GM12878 (cell line): ENCODE results near the gene EEF1G. TPM values are rescaled to one million over a fixed set of nuclear protein-coding genes. Genes with fewer than 3 reads are reported as not detected.

Experiments
- ASH2L ChIP-seq: fragments of 300-600, 200-600 bp; sonication (generic); IDR thresholded peaks from 2 replicates; pipeline ENCODE4 v1.6.1; 2017; ENCODE audit warnings: low read depth, mild to moderate bottlenecking, borderline replicate concordance
- BCL11A ChIP-seq: IDR thresholded peaks from 2 replicates; pipeline ENCODE4 v1.6.1; 2011; ENCODE audit warnings: low read depth, low read length
- CBFB ChIP-seq: IDR thresholded peaks from 2 replicates; pipeline ENCODE4 v1.6.1; 2016; ENCODE audit warnings: antibody characterized with exemption, low read depth
- CHD1 ChIP-seq: IDR thresholded peaks from 2 replicates; pipeline ENCODE4 v1.6.1; 2012; ENCODE audit warnings: low read depth, low read length, improper control_type of control experiment
- DPF2 ChIP-seq: fragments of 450-650 bp; IDR thresholded peaks from 2 replicates; pipeline ENCODE4 v1.6.1; 2017; ENCODE audit warnings: mild to moderate bottlenecking
- ETV6 ChIP-seq, 2 experiments: fragments of 450-650 bp in 1 of 2; IDR thresholded peaks in 1 of 2; conservative IDR thresholded peaks in 1 of 2; 2 replicates each; pipeline ENCODE4 v1.6.1; 2014; ENCODE audit warnings: antibody characterized with exemption in 1 of 2, borderline replicate concordance in 1 of 2, low read depth in 1 of 2, mild to moderate bottlenecking in 1 of 2, moderate library complexity in 1 of 2
- GABPA ChIP-seq: IDR thresholded peaks from 2 replicates; pipeline ENCODE4 v1.6.1; 2014; ENCODE audit warnings: antibody characterized with exemption, low read depth, mild to moderate bottlenecking, inconsistent platforms
- HCFC1 ChIP-seq: fragments of 150-350 bp; IDR thresholded peaks from 2 replicates; pipeline ENCODE4 v1.6.1; 2014; ENCODE audit warnings: low read length
- KAT2A ChIP-seq: conservative IDR thresholded peaks from 2 replicates; pipeline ENCODE4 v1.6.1; 2011; ENCODE audit warnings: low read depth, low read length; ENCODE audit not compliant: control insufficient read depth
- KDM1A ChIP-seq: fragments of 200-600 bp; sonication (generic); IDR thresholded peaks from 2 replicates; pipeline ENCODE4 v1.6.1; 2016; ENCODE audit warnings: borderline replicate concordance
- MEF2A ChIP-seq: IDR thresholded peaks from 2 replicates; pipeline ENCODE4 v1.6.1; 2011; ENCODE audit warnings: low read depth, mild to moderate bottlenecking, low read length, moderate library complexity; ENCODE audit not compliant: insufficient read depth
- NR2F1 ChIP-seq: fragments of 450-650 bp; conservative IDR thresholded peaks from 2 replicates; pipeline ENCODE4 v1.6.1; 2017; ENCODE audit warnings: mild to moderate bottlenecking
- PAX8 ChIP-seq: fragments of 450-650 bp; IDR thresholded peaks from 2 replicates; pipeline ENCODE4 v1.6.1; 2017; ENCODE audit warnings: mild to moderate bottlenecking, moderate library complexity
- POU2F2 ChIP-seq: IDR thresholded peaks from 3 replicates; pipeline ENCODE4 v1.6.1; 2011; ENCODE audit warnings: low read depth, mild to moderate bottlenecking, low read length, borderline replicate concordance
- STAT1 ChIP-seq: fragments of 450-650 bp; conservative IDR thresholded peaks from 2 replicates; pipeline ENCODE4 v1.6.1; 2014; ENCODE audit warnings: antibody characterized with exemption, mild to moderate bottlenecking
- TBL1XR1 ChIP-seq: IDR thresholded peaks from 2 replicates; pipeline ENCODE4 v1.6.1; 2012; ENCODE audit warnings: low read depth, low read length, improper control_type of control experiment
- ZNF217 ChIP-seq: fragments of 450-650 bp; IDR thresholded peaks from 2 replicates; pipeline ENCODE4 v1.6.1; 2017; ENCODE audit warnings: antibody characterized with exemption, mild to moderate bottlenecking
- polyA plus RNA-seq, 11 experiments: library from polyadenylated mRNA; depleted of rRNA in 4 of 11; unstranded in 6 of 11; stranded (reverse) in 5 of 11; fragments of >200 nt; fragmentation: Nextera tagmentation in 4 of 11; fragmentation: Illumina TruSeq in 1 of 11; extraction: Ambion mirVana in 4 of 11; extraction: Trizol in 1 of 11; gene quantifications; 1 replicate in 1 of 11; 2 replicates in 10 of 11; pipeline versions ENCODE4 v1.2.1 to v1.2.3, GENCODE V29; 2011 to 2016; ENCODE audit warnings: inconsistent platforms in 2 of 11, missing spikeins in 2 of 11, low read depth in 1 of 11
- total RNA-seq, 4 experiments: library from RNA; depleted of rRNA in 3 of 4; stranded (reverse); fragments of >200 nt in 3 of 4; fragmentation: Illumina TruSeq in 1 of 4; extraction: Trizol in 1 of 4; gene quantifications; 2 replicates each; pipeline versions ENCODE4 v1.2.1 to v1.2.3, GENCODE V29; 2013 to 2021
- TF ChIP-seq, protein P1 (sequence below): fragments of 150-350 bp; IDR thresholded peaks from 2 replicates; pipeline ENCODE4 v1.6.1; 2016; ENCODE audit warnings: low read depth, low read length
- TF ChIP-seq, protein P2 (sequence below): fragments of 450-650 bp; IDR thresholded peaks from 2 replicates; pipeline ENCODE4 v1.6.1; 2017; ENCODE audit warnings: mild to moderate bottlenecking, low read depth, inconsistent platforms; ENCODE audit not compliant: poor library complexity, severe bottlenecking
- TF ChIP-seq, protein P3 (sequence below): fragments of 450-650 bp; formaldehyde crosslinking; IDR thresholded peaks from 2 replicates; pipeline ENCODE4 v1.4.0; 2022; ENCODE audit warnings: mild to moderate bottlenecking, moderate library complexity
- TF ChIP-seq, protein P4 (sequence below): IDR thresholded peaks from 2 replicates; pipeline ENCODE4 v1.6.1; 2012; ENCODE audit warnings: low read length, inconsistent platforms

EEF1G gene
- total and polyA plus RNA-seq, 10 of the 15 experiments (the other 5 are each of a cell fraction or from before 2014, with no cell fraction given), result 850 to 2,739 (median 2,277) TPM

DNA sequence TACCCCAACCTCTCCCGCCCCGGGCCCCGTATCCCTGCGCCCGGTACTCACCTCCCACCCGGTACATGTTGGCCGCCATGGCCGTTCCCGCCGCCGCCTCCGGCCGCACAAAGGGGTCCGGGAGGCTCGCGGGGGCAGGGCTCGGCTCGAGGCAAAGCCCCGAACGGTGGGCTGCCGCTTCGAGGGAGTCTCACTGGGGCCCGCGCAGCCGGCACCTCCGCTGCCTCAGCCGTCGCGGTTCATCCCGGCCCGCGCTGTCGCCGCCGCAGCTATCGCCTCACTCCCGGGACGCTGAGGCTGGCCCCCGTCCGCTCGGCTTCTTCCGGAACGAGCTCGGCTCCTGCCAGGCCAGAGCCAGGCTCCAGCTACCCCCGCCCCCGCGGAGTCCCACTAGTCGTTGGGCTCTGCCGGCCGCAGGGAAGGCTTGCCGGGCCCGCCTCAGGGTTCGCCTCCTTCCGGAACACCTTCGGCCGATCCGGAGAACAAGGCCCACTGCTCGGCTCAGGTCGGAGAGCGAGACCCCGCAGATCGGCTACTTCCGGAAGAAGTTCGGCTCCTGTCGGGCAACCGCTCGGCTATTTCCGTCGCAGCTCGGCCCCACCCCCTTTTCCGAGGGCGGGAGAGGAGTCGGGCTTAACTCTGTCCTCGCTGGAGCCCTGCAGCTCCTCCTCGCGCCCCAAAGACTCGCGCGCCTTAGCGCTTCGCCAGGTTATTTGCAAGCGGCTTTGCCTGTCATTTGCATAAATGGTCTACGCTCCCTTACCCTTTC, 27.9 kb upstream of the EEF1G start, which contains the start of gene MTA2 (continued):
- TF ChIP-seq, protein P1, sequence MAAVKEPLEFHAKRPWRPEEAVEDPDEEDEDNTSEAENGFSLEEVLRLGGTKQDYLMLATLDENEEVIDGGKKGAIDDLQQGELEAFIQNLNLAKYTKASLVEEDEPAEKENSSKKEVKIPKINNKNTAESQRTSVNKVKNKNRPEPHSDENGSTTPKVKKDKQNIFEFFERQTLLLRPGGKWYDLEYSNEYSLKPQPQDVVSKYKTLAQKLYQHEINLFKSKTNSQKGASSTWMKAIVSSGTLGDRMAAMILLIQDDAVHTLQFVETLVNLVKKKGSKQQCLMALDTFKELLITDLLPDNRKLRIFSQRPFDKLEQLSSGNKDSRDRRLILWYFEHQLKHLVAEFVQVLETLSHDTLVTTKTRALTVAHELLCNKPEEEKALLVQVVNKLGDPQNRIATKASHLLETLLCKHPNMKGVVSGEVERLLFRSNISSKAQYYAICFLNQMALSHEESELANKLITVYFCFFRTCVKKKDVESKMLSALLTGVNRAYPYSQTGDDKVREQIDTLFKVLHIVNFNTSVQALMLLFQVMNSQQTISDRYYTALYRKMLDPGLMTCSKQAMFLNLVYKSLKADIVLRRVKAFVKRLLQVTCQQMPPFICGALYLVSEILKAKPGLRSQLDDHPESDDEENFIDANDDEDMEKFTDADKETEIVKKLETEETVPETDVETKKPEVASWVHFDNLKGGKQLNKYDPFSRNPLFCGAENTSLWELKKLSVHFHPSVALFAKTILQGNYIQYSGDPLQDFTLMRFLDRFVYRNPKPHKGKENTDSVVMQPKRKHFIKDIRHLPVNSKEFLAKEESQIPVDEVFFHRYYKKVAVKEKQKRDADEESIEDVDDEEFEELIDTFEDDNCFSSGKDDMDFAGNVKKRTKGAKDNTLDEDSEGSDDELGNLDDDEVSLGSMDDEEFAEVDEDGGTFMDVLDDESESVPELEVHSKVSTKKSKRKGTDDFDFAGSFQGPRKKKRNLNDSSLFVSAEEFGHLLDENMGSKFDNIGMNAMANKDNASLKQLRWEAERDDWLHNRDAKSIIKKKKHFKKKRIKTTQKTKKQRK, result no peak
- TF ChIP-seq CBFB, result no peak
- TF ChIP-seq, protein P2, sequence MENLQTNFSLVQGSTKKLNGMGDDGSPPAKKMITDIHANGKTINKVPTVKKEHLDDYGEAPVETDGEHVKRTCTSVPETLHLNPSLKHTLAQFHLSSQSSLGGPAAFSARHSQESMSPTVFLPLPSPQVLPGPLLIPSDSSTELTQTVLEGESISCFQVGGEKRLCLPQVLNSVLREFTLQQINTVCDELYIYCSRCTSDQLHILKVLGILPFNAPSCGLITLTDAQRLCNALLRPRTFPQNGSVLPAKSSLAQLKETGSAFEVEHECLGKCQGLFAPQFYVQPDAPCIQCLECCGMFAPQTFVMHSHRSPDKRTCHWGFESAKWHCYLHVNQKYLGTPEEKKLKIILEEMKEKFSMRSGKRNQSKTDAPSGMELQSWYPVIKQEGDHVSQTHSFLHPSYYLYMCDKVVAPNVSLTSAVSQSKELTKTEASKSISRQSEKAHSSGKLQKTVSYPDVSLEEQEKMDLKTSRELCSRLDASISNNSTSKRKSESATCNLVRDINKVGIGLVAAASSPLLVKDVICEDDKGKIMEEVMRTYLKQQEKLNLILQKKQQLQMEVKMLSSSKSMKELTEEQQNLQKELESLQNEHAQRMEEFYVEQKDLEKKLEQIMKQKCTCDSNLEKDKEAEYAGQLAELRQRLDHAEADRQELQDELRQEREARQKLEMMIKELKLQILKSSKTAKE, result no peak
- no peak for TF ChIP-seq NR2F1
- TF ChIP-seq KDM1A, result no peak
- peak; percentile 95 for TF ChIP-seq POU2F2
- TF ChIP-seq, protein P3, sequence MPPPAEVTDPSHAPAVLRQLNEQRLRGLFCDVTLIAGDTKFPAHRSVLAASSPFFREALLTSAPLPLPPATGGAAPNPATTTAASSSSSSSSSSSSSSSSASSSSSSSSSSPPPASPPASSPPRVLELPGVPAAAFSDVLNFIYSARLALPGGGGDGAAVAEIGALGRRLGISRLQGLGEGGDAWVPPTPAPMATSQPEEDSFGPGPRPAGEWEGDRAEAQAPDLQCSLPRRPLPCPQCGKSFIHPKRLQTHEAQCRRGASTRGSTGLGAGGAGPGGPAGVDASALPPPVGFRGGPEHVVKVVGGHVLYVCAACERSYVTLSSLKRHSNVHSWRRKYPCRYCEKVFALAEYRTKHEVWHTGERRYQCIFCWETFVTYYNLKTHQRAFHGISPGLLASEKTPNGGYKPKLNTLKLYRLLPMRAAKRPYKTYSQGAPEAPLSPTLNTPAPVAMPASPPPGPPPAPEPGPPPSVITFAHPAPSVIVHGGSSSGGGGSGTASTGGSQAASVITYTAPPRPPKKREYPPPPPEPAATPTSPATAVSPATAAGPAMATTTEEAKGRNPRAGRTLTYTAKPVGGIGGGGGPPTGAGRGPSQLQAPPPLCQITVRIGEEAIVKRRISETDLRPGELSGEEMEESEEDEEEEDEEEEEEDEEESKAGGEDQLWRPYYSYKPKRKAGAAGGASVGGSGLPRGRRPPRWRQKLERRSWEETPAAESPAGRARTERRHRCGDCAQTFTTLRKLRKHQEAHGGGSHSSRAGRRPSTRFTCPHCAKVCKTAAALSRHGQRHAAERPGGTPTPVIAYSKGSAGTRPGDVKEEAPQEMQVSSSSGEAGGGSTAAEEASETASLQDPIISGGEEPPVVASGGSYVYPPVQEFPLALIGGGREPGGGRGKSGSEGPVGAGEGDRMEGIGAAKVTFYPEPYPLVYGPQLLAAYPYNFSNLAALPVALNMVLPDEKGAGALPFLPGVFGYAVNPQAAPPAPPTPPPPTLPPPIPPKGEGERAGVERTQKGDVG (CRISPR knock-in tag), result no peak
- TF ChIP-seq, protein P4, sequence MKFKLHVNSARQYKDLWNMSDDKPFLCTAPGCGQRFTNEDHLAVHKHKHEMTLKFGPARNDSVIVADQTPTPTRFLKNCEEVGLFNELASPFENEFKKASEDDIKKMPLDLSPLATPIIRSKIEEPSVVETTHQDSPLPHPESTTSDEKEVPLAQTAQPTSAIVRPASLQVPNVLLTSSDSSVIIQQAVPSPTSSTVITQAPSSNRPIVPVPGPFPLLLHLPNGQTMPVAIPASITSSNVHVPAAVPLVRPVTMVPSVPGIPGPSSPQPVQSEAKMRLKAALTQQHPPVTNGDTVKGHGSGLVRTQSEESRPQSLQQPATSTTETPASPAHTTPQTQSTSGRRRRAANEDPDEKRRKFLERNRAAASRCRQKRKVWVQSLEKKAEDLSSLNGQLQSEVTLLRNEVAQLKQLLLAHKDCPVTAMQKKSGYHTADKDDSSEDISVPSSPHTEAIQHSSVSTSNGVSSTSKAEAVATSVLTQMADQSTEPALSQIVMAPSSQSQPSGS, result no peak; the same call in 1 of the 2 replicates
- peak; percentile 85 for TF ChIP-seq DPF2
- no peak; the same call in 1 of the 2 replicates for TF ChIP-seq TBL1XR1
- TF ChIP-seq MEF2A, result 0 out of 2 replicates have a peak, but pooled peaks have one; percentile 25
- TF ChIP-seq ASH2L, result no peak
- TF ChIP-seq STAT1, result no peak
- TF ChIP-seq GABPA, result no peak
- no peak for TF ChIP-seq ZNF217
- 0 out of 2 replicates have a peak, but pooled peaks have one; percentile 7 for TF ChIP-seq HCFC1
- no peak for TF ChIP-seq PAX8
- no peak; a peak in 1 of 4 replicates for TF ChIP-seq ETV6 (conservative IDR thresholded peaks at IDR 0.05 in 1 of 2, IDR thresholded peaks at IDR 0.05 in 1 of 2; ENCODE audit: borderline replicate concordance in 1 of 2, low read depth in 1 of 2)
- TF ChIP-seq KAT2A, result no peak
- TF ChIP-seq CHD1, result no peak
- no peak for TF ChIP-seq BCL11A
